Left lobe of liver (tissue), 2 donors: ENCODE data around the gene STRA6. TPM values are rescaled to one million over a fixed set of nuclear protein-coding genes. Genes with fewer than 3 reads are reported as not detected.
A peak's percentile ranks its signal among the peaks of the same experiment; 100 is the strongest.

ENCODE experiments used
- ATAC-seq: fragments of 200-7000 bp; cut with Tn5 transposase; one replicate; pipeline ENCODE4 v1.9.1; 2020; ENCODE audit warnings: mild to moderate bottlenecking, moderate library complexity
- DNase-seq: peaks from one replicate; pipeline ENCODE4 v3.0.0-alpha.2; 2020; ENCODE audit warnings: low spot score
- total RNA-seq: library from RNA; stranded (reverse); gene quantifications from one replicate; pipeline ENCODE4 v1.2.1, GENCODE V29; 2021
- donor health status: DM: no; HTN: no; CAD: no; lungs with moderate emphysema.
- donor health status: DM: no; HTN: yes; CAD: no.

STRA6 gene, protein sequence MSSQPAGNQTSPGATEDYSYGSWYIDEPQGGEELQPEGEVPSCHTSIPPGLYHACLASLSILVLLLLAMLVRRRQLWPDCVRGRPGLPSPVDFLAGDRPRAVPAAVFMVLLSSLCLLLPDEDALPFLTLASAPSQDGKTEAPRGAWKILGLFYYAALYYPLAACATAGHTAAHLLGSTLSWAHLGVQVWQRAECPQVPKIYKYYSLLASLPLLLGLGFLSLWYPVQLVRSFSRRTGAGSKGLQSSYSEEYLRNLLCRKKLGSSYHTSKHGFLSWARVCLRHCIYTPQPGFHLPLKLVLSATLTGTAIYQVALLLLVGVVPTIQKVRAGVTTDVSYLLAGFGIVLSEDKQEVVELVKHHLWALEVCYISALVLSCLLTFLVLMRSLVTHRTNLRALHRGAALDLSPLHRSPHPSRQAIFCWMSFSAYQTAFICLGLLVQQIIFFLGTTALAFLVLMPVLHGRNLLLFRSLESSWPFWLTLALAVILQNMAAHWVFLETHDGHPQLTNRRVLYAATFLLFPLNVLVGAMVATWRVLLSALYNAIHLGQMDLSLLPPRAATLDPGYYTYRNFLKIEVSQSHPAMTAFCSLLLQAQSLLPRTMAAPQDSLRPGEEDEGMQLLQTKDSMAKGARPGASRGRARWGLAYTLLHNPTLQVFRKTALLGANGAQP
- total RNA-seq, result not detected

DNA sequence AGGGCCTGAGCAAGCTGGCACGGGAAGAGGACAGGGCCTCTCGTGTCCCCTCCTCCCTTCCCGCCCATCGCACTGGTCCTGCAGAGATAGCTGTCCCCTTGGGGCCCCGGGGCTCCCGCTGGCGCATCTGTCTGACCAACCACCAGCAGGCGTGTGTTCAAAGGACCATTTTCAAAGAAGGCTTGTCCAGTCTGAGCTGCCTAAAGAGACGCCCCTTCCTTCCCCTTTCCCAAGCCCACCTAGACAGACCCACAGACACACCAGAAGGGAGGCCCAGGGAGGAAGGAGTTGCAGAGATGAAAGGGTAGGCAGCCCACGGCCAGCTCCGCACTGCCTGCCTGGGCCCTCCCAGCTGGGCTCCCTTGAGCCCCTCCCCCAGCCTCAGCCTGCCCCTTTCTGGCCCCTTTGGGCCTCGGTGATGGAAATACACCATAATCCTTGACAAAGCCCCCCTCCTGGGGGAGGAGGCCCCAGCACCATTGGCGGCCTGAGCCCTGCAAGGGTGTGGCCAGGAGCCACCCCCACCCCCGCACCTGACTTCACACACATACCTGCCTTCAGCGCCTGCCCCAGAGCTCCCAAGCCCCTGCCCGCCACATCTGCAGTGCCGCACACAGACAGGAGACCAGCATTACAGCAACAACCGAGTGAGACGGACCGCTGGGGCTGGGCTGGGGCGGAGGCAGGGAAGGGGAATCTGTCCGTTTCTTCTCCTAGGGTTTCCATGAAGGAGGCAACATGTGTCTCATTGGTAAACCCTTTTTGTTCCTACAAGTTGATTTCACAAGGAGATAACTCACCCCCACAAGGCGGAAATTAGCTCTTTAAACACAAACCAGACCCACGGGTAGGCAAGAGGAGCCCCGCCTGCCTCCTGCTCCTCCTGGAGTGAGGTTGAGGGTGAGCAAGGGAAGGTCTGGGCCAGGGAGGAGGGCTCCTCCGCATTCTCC, at the start of gene STRA6:
Gene STRA6 (minus strand): TSS at position 336 of the 950 bp plus-strand sequence. CDS start 520 bp downstream, outside the sequence.
- ATAC-seq (no peak), DNase-seq (no peak)

DNA sequence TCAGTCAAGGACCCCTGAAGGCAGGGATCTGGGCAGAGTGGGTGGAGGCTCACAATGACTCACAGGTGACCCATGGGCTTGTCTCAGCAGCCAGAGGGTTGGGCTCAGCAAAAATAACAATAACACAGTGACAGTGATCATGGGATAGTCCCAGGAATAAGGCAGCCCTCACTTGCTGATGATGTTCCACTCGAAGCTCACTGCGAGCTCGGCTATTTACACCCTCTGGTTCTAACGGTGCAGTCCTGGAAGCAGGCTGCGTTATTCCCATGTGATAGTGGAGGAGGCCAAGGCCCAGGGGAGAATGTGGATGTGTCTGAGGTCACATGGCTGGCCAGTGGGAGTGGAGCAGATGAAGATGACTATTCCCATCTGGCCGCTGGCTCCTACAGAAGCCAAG, 49.7 kb upstream of the STRA6 start:
- DNase-seq (no peak), ATAC-seq (no peak)

DNA sequence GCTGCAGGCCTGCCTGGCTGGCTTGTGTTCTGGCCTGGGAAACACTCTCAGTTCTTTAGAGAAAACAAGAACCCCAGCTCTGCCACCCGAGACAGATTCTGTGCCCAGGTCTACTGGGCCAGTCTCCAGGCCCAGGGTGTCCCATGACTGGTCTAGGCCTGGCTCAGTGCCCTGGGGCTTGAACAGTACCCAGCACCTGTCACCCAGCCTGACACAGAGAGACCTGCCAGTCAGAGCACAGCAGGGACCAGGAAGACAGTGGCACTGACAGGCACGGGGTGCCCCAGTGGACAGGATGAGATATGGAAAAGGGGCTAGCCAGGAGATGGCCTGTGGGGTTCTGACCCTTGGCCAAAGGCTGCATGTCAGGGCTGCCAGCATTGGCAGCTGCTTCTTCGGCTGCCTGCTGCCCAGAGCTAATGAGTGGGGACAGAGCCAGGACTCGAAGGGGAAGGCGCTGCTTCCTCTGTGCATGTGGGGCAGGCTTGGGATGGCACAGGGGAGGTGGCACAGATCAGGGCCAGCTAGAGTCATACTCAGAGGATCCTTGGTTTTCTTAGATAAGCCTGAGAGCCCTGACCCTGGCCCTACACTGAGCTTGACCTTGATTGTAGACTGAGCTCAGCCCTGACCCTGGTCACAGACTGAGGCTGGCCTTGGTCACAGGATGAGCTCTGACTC, 48.7 kb upstream of the STRA6 start:
- ATAC-seq (peak; percentile 94), DNase-seq (peak; percentile 85)

DNA sequence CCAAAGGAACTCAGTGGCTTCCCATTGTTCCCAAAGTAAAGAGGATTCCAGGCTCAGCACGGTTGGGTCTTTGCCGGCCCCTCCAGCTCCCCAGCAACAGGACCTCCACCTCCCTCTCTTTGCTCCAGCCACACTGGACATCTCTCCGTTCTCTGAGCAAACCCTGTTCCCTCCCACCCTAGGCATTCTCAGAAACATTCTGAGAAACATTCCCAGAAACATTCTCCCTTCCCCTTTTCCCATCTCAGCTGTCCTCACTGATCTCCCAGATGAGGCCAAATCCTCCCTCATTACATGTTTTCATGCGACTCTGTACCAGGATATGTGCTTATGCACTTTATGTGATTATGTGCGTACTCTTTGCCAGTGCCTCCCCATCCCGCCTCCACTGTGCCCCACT, 47.7 kb upstream of the STRA6 start:
- ATAC-seq (no peak), DNase-seq (no peak)

DNA sequence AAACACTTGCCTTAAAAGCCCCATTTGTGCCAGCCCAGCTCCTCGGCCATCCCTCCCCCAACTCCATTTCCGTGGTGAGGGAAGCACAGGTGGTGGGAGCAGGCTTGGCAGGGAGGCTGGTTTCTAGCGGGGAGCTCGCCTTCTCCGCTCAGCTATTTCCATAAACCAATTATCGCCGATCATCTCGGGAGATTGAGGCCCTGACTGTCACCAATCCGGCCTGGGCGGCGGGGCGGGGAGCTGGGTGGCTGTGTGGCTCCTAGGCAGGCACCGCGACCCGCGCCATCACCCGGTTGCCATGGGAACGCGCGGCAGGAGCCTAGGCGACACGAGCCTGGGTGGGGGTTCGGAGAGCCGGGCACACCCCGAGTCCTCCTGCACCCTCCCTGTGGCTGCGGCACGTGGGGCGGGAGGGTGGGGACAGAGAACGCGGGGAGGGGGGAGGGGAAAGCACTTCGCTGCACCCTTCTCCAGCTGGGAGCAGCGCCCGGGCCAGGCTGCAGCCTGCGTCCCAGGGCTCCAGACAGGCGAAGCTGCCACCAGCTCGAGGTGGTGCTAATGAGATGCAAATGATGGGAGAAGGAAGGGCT, 42.9 kb upstream of the STRA6 start:
- DNase-seq, result no peak
- ATAC-seq, result no peak

DNA sequence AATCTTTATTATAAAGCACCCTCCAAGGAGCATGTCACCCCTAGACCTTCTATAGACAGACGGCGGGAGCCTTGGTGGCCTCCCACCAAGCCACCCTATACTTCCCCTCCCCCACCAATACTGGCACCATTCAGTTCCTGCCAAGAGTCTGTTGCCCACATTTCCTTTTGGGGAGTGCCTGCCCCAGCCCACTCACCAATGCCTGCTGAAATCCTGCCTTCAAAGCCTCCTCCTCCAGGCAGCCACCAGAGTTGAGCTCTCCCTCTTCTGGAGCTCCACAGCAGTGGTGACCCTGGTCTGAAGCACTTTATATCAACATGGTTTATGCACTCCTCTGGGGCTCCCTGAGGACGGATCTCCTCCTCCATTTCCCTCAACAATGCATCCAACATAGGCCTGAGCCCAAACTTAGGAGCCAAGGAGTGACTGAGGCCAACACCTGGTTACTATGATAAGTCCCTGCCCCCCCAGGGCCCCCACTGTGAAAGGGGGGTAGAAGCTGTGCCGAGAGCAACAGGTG, 42.3 kb upstream of the STRA6 start:
- no peak for DNase-seq
- ATAC-seq, result no peak

DNA sequence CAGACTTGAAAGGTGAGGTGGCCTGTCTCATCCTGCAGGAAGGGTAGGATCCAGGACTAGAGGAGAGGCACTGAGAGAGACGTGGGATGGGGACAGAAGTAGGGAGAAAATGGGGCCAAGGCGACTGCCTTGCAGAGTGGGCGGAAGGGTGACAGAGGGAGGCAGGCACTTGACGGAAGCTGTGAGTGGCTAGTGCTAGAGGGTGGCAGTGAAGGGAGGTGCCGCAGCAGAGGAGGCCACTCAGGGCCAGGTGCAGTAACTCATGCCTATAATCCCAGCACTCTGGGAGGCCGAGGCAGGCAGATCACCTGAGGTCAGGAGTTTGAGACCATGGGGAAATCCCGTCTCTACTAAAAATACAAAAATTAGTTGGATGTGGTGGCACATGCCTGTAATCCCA, 40.8 kb upstream of the STRA6 start:
- no peak for DNase-seq

DNA sequence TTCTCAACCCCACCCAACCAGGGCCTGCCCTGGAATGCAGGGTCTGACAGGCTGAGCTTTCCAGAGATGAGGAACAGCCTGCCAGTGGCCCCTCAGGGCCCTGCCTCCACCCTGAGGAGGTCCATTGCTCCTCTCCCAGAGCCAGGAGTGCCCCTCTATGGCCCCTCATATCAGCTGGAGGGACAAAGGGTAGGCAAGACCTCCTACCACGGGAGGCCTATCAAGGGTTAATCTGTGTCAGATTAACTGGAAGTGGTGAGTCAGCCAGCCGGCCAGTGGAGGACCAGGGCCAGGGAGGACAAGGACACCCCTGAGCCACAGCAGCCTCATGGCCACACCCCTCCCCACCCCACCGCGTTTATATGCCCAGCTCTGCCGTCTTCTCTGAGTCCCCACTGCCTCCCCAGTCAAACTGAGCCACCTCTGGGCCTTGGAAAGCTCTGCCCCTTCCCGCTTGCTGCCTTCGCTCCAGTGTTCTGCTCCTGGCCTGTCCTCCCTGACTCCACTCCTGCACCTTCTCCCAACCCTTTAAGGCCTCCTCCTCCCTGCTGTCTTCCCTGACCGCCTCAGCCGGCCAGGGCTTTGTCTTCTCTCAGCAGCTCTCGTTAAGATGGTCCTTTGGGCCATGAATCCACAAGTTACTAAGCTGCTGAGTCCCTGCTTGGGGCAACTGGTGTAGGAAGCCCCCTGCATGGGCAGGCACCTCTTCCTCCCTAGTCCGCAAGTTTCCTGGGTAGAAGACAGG, 40.0 kb upstream of the STRA6 start:
- no peak for DNase-seq

More for the DNA sequence above, 40.8 kb upstream of the STRA6 start:
- no peak for ATAC-seq

DNA sequence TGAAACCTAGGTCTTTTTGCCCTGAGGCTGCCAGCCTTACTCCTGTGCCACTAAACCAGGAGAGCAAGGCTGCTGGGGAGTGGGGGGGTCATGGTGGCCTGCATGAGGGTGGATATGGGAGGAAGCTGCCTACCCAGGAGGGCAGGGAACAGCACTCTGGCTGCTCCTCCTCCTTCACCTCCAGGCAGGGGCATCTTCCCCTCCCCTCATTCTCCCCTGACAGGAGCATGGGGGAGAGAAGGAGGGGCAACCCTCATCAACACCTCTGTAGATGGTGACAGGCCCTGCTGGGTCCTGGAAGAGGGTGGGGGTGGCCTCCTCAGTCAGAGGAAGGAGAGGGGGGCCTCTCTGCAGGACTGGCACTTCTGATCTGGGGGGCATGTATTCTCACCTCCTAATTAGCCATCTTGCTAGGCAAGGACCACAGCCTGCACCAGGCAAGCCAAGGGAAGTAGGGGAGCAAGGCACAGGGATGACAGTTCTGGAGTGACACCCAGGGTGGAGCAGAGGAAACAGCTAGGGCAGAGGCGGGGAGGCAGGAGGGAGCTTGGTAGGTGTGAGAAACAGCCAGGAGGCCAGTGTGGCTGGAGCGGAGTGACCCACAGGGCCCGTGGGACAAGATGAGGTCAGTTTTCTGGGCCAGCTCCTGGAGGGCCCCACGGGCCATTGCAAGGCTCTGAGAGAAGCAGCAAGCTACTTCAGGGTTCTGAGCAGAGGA, 38.5 kb upstream of the STRA6 start:
- ATAC-seq (no peak), DNase-seq (no peak)

More for the DNA sequence above, 40.0 kb upstream of the STRA6 start:
- no peak for ATAC-seq

DNA sequence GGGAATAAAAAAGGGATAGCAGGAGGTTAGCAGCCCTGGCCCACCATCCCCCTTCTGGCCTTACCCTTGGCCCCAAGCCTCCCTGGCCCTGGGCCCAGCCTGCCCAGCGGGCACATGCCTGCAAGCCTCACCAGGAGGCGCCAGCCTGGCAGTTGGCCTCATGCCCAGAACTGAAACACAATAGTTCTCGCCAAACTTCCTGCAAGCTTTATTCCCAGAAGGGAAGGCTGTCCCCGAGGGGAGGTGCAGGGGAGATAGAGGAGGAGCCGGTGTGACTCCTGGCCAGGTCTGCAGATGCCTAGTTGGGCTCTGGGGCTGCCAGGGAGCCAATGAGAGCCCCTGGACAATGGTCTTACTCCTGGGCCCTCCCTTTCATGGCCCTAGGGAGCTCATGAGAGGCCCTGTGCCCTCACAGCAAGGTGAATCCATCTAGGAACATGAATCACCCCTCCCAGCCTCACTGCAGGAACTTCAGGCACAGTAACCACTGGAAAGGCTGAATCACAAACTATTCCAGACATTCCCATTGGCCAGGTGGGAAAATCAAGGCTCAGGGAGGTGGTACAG, 37.5 kb upstream of the STRA6 start:
- ATAC-seq (peak; percentile 92), DNase-seq (peak; percentile 90)

DNA sequence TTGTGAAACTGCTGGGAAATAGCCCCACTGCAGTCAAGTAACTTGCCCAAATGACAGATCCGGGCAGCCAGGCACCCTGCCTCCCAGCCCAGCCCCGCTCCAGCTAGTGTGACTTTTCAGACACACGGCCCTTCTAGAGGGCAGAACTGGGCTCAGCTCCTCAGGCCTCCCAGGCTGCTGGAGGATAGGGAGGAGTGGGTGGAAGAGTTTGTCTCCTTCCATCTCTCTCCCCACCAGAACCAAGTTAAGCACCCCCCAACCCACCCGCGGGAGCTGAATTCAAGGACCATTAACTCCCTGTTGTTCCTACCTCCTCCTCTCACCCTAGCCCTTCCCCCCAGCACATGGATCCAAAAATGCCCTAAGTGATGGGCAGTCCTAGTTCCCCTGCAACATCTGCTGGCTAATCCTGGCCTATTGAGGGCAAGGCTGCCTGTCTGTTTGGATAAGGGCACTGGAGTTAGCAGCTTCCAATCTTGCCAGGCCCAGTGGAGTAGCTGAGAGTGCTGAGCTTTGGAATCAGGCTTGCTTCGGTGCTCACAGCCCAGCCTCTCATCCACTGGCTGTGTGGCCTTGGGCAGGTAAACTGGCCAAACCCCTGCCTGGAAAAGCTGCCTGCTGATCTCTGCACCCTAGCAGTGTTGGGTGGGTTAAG, 36.6 kb upstream of the STRA6 start:
- ATAC-seq (peak; percentile 44), DNase-seq (no peak)

DNA sequence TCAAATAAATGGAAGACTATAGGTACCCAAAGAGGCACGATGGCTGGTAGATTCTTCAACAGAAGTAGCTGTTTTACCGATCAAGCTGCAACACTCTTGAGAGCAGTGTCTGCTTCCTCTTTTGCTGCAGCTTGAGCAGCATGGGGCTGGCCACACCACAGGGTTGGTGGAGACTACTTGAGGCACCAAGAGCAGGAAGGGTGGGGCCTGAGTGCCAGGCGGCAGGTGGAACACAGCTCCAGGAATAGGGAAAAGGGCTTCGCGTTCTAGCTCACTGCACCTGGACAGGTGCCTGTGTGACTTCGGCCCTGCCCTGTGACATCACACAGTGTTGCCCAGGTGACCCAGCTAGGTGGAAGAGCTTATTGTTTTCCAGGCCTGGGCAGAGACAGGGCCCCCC, 33.4 kb upstream of the STRA6 start, which contains the start of gene CCDC33:
Gene CCDC33 (plus strand): TSS at position 365 of the 400 bp plus-strand sequence. CDS start 394 bp downstream, outside the sequence.
- DNase-seq, result no peak
- ATAC-seq, result no peak

DNA sequence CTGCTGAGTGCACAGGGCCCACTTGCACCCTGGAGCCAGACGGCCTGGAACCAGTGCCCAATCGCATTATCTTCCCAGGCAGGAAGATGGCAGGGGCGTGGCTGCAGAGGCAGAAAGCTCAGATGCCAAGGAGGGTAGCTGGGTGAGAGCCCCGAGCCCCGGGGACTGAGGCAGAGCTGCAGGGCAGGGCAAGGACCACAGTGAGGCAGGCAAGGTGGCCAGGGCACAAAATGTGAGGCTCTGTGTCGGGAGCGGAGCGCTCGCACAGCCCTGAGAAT, 31.9 kb upstream of the STRA6 start:
- ATAC-seq (no peak), DNase-seq (no peak)

DNA sequence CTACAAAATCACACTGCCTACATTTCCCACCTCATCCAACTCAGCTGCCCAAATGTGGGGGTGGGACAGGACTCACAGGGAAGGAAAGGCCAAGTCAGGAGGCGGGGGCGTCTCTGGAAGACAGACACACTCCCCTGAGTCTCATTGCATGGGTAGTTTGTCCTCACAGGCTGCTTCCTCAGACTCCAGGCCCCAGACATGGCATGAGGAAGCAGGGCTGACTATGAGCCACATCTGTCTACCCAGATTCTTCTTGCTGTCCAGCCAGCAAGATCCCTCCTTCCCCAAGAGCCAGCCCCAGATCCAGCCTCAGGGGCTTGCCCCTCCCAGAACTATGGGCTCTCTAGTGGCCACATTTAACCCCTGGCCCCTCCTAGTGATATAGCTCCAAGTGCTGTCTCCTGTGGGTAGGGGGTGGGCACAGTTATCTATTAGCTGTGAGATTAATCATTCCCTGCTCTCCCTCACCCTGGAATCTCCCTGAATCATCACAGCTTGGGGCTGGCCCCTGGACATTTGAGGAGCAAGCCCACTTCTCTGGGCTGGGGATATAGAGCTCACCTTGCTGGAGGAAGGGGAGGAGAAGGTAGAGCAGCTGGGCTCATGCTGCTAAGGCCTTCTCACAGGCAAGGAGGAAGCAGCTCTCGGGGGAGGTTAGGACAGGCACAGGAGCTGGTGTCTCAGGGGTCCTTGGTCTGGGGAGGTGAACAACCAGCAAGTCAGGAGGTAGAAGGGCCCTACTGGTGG, 31.4 kb upstream of the STRA6 start:
- no peak for ATAC-seq
- DNase-seq, result no peak

DNA sequence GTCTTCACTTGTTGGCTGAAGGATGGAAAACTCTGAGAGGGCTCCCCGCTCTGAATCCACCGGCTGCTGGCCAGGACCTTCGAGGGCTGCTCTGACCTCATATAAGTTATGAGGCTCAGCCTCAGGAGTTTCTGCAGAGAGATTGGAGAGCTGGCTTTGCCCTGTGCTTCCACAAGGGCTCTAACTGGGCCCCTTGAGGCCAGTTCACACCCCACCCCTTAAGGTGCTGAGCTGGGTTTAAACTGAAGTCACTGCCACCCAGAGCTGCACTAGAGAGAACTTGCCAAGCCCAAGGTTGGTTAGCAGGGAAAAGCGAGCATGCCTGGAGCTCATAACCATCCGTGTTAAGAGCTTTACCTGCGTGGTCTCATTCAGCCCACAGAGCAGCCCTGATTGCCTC, 30.8 kb upstream of the STRA6 start:
- ATAC-seq, result no peak
- no peak for DNase-seq

DNA sequence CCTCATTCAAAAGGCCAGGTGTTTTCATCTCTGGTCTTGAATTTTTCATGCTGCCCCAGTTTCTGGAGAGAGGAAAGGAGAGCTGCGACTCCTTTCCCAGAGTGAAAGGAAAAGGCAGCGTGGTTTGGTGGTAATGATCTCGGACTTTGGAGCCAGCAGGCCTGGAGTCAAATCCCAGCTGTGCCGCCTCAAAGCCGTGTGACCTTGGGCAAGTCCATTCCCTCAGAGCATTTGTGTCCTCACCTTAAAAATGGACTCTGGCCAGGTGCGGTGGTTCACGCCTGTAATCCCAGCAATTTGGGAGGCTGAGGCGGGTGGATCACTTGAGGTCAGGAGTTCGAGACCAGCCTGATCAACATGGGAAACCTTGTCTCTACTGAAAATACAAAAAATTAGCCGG, 28.9 kb upstream of the STRA6 start:
- ATAC-seq, result no peak
- no peak for DNase-seq

DNA sequence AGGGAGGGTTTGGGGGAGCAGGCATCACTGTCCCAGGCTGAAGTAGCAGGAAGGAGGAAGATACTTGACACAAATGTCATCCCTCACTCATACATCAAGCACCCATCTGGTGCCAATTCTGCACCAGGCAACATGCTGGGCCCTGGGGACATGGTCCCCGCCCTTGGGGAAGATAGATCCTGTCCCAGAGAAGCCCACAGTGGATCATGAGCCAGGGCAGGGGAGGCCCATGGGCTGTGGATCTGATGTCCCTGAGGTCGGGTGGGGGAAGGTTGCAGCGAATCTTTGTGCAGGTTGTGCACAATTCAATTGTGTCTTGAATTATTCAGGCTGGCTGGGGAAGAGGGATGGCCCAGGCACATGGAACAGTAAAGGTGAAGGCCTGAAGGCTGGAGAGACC, 27.1 kb upstream of the STRA6 start:
- DNase-seq (no peak), ATAC-seq (no peak)
